Smooth muscle cell (in vitro differentiated cells): ENCODE measurements around the gene PSEN2. TPM values are rescaled to one million over a fixed set of nuclear protein-coding genes. Genes with fewer than 3 reads are reported as not detected.

Experiments used
- DNase-seq: peaks from one replicate; lab custom pipeline; 2025; ENCODE audit not compliant: unreplicated experiment; lab: John Stamatoyannopoulos, UW
- H2AFZ ChIP-seq: fragments of 200-600 bp; sonication (generic); 2 replicates; pipeline ENCODE4 v1.6.0; 2016; ENCODE audit warnings: antibody characterized with exemption, low read depth, mild to moderate bottlenecking
- H3F3A ChIP-seq: fragments of 200-600 bp; sonication (generic); 2 replicates; pipeline ENCODE4 v1.6.0; 2017; ENCODE audit warnings: antibody characterized with exemption, low read depth
- H3K27ac ChIP-seq: fragments of 200-600 bp; sonication (generic); 2 replicates; pipeline ENCODE4 v1.5.1; 2016; ENCODE audit warnings: low read depth, mild to moderate bottlenecking
- H3K27me3 ChIP-seq: fragments of 200-600 bp; sonication (generic); 2 replicates; pipeline ENCODE4 v1.6.1; 2016; ENCODE audit warnings: low read depth, mild to moderate bottlenecking
- H3K36me3 ChIP-seq: fragments of 200-600 bp; sonication (generic); 2 replicates; pipeline ENCODE4 v1.5.1; 2016; ENCODE audit warnings: low read depth
- H3K4me1 ChIP-seq: fragments of 200-600 bp; sonication (generic); 2 replicates; pipeline ENCODE4 v1.5.1; 2016; ENCODE audit warnings: low read depth
- H3K4me2 ChIP-seq: fragments of 200-600 bp; sonication (generic); 2 replicates; pipeline ENCODE4 v1.6.0; 2016; ENCODE audit warnings: mild to moderate bottlenecking
- H3K4me3 ChIP-seq: fragments of 200-600 bp; sonication (generic); 2 replicates; pipeline ENCODE4 v1.5.1; 2016; ENCODE audit warnings: mild to moderate bottlenecking
- H3K79me2 ChIP-seq: fragments of 200-600 bp; sonication (generic); 2 replicates; pipeline ENCODE4 v1.6.0; 2016; ENCODE audit warnings: low read depth, mild to moderate bottlenecking
- H3K9ac ChIP-seq: fragments of 200-600 bp; sonication (generic); 2 replicates; pipeline ENCODE4 v1.6.0; 2016; ENCODE audit warnings: low read depth
- H3K9me3 ChIP-seq: fragments of 200-600 bp; sonication (generic); replicated peaks from 2 replicates; pipeline ENCODE4 v1.5.1; 2016; ENCODE audit warnings: low read depth
- H4K20me1 ChIP-seq: fragments of 200-600 bp; sonication (generic); 2 replicates; pipeline ENCODE4 v1.6.0; 2016; ENCODE audit warnings: low read depth
- CTCF ChIP-seq: fragments of 200-600 bp; sonication (generic); IDR thresholded peaks from 2 replicates; pipeline ENCODE4 v1.5.1; 2017; ENCODE audit warnings: borderline replicate concordance, mild to moderate bottlenecking, antibody characterized with exemption; ENCODE audit not compliant: insufficient read depth, poor library complexity, severe bottlenecking
- WGBS: methylation state at CpG from one replicate; pipeline ENCODE4 v1.1.7; 2016; ENCODE audit warnings: low lambda C conversion rate; 5-methylcytosine and 5-hydroxymethylcytosine counted together
- polyA plus RNA-seq: library from polyadenylated mRNA; unstranded; fragments of >200 nt; fragmentation: Nextera tagmentation; extraction: Ambion mirVana; gene quantifications from 2 replicates; pipeline ENCODE4 v1.2.1, GENCODE V29; 2016
- total RNA-seq: library from RNA; depleted of rRNA; stranded (reverse); fragments of >200 nt; gene quantifications from 2 replicates; pipeline ENCODE4 v1.2.3, GENCODE V29; 2014

The PSEN2 gene
- total and polyA plus RNA-seq, 2 experiments from 2014 or later: 3.5 to 5.7 TPM

- DNase-seq: no peak
- Histone ChIP-seq H3K9me3 (no peaks in the 10 kb centered on the region), H3K4me1 (no peaks in the 10 kb centered on the region), H3K4me2 (no peak overlapping the region), H3F3A (peaks cover 5% of the 10 kb centered on the region), H3K27me3 (no peaks in the 10 kb centered on the region), H3K9ac (no peak overlapping the region), H3K36me3 (no peaks in the 10 kb centered on the region), H3K79me2 (no peaks in the 10 kb centered on the region), H4K20me1 (no peaks in the 10 kb centered on the region), H3K4me3 (no peak overlapping the region), H3K27ac (no peak overlapping the region), H2AFZ (no peak overlapping the region)
- no peak for TF ChIP-seq CTCF
- 77% methylated on average over 3 of the region's 3 CpGs for WGBS
Measured at GRCh38 chr1:226934483-226935237, 64.2 kb downstream of the PSEN2 start.

- DNase-seq: no peak
- Histone ChIP-seq H3K79me2 (no peaks in the 10 kb centered on the region), H3K9ac (no peak overlapping the region), H3K27me3 (no peaks in the 10 kb centered on the region), H3K4me2 (peak overlapping the region; percentile 92), H3K4me1 (peaks cover 7% of the 10 kb centered on the region), H3K9me3 (no peaks in the 10 kb centered on the region), H3K36me3 (no peaks in the 10 kb centered on the region), H3F3A (peaks cover 5% of the 10 kb centered on the region), H4K20me1 (no peaks in the 10 kb centered on the region), H2AFZ (peak overlapping the region; percentile 98), H3K4me3 (no peak overlapping the region), H3K27ac (peak overlapping the region; percentile 76)
- 94% methylated on average over 10 of the region's 10 CpGs for WGBS
- no peak for TF ChIP-seq CTCF
Measured at GRCh38 chr1:226937940-226938725, 67.7 kb downstream of the PSEN2 start.

- peak overlapping the region; percentile 98 for H2AFZ ChIP-seq
- no peaks in the 10 kb centered on the region for H3K36me3 ChIP-seq
- H3K9me3 ChIP-seq: no peaks in the 10 kb centered on the region
- H3K4me2 ChIP-seq: peak overlapping the region; percentile 92
- no peak for TF ChIP-seq CTCF
- DNase-seq: no peak
- H4K20me1 ChIP-seq: no peaks in the 10 kb centered on the region
- peaks cover 7% of the 10 kb centered on the region for H3K4me1 ChIP-seq
- H3K79me2 ChIP-seq: no peaks in the 10 kb centered on the region
- peaks cover 5% of the 10 kb centered on the region for H3F3A ChIP-seq
- WGBS: 21% methylated on average over 12 of the region's 12 CpGs
- H3K9ac ChIP-seq: peak overlapping the region; percentile 58
- peak overlapping the region; percentile 59 for H3K4me3 ChIP-seq
- peak overlapping the region; percentile 76 for H3K27ac ChIP-seq
- no peaks in the 10 kb centered on the region for H3K27me3 ChIP-seq
Measured at GRCh38 chr1:226938903-226939437, 68.6 kb downstream of the PSEN2 start.
